Naive thymus-derived CD4-positive, alpha-beta T cell (primary cell): Measurements from ENCODE around the gene ARHGAP6. TPM values are rescaled to one million over a fixed set of nuclear protein-coding genes. Genes with fewer than 3 reads are reported as not detected.

Experiments
- ATAC-seq: fragments of 150-1000 bp; cut with Tn5 transposase; 2 replicates; pipeline ENCODE4 v1.10.0; 2021; ENCODE audit warnings: mild to moderate bottlenecking, moderate library complexity
- CTCF ChIA-PET: fragments of 350-600 bp; sonication (Branson Sonifier 250); formaldehyde crosslinking; loops from one replicate; lab custom pipeline; 2021; ENCODE audit warnings: antibody characterized with exemption; lab: Charles Lee
- POLR2A ChIA-PET: fragments of 350-600 bp; sonication (Branson Sonifier 250); formaldehyde crosslinking; loops from one replicate; lab custom pipeline; 2021; ENCODE audit warnings: antibody characterized with exemption, inconsistent platforms; lab: Charles Lee
- DNase-seq, 9 donors: peaks; one replicate each; pipeline versions ENCODE4 v3.0.0 to v3.0.0-alpha.2; 2020 to 2022; ENCODE audit warnings: mixed read lengths in 1 of 9
- H3K27ac ChIP-seq: one replicate; pipeline ENCODE4 v1.7.0; 2013; ENCODE audit warnings: mild to moderate bottlenecking, low read depth, low read length, moderate library complexity
- H3K27me3 ChIP-seq, 2 donors: one replicate each; pipeline ENCODE4 v1.7.0; 2013; ENCODE audit warnings: low read length in 2 of 2, mild to moderate bottlenecking in 2 of 2, moderate library complexity in 2 of 2; ENCODE audit not compliant: control insufficient read depth in 2 of 2, insufficient read depth in 2 of 2
- H3K36me3 ChIP-seq, 3 experiments: 1 replicate in 2 of 3; 2 replicates in 1 of 3; pipeline ENCODE4 v1.7.0; 2013; ENCODE audit warnings: low read length in 3 of 3, mild to moderate bottlenecking in 3 of 3, moderate library complexity in 1 of 3; ENCODE audit not compliant: insufficient read depth in 3 of 3, control insufficient read depth in 2 of 3
- H3K4me1 ChIP-seq, 2 donors: one replicate each; pipeline ENCODE4 v1.7.0; 2013; ENCODE audit warnings: low read length in 2 of 2, mild to moderate bottlenecking in 2 of 2, moderate library complexity in 1 of 2; ENCODE audit not compliant: control insufficient read depth in 2 of 2, insufficient read depth in 2 of 2
- H3K4me3 ChIP-seq: 2 replicates; pipeline ENCODE4 v1.7.0; 2013; ENCODE audit warnings: mild to moderate bottlenecking, low read length
- H3K9me3 ChIP-seq, 3 experiments: 1 replicate in 2 of 3; 2 replicates in 1 of 3; pipeline ENCODE4 v1.7.0; 2013; ENCODE audit warnings: low read length in 3 of 3; ENCODE audit not compliant: control insufficient read depth in 2 of 3
- H3K27ac Mint-ChIP-seq, 9 donors: one replicate each; pipeline ENCODE4 v1.8.0; 2020 to 2022; ENCODE audit warnings: mixed read lengths in 9 of 9, mild to moderate bottlenecking in 8 of 9, moderate library complexity in 5 of 9, inconsistent platforms in 2 of 9
- H3K27me3 Mint-ChIP-seq, 5 donors: one replicate each; pipeline ENCODE4 v1.8.0; 2021 to 2022; ENCODE audit warnings: mixed read lengths in 5 of 5, mild to moderate bottlenecking in 1 of 5
- H3K36me3 Mint-ChIP-seq, 5 donors: one replicate each; pipeline ENCODE4 v1.8.0; 2020 to 2022; ENCODE audit warnings: mixed read lengths in 5 of 5, mild to moderate bottlenecking in 3 of 5, inconsistent platforms in 1 of 5
- H3K4me1 Mint-ChIP-seq, 7 donors: one replicate each; pipeline ENCODE4 v1.8.0; 2020 to 2022; ENCODE audit warnings: mixed read lengths in 7 of 7, mild to moderate bottlenecking in 3 of 7, inconsistent platforms in 1 of 7
- H3K4me3 Mint-ChIP-seq, 10 donors: one replicate each; pipeline ENCODE4 v1.8.0; 2020 to 2022; ENCODE audit warnings: mild to moderate bottlenecking in 10 of 10, mixed read lengths in 10 of 10, moderate library complexity in 6 of 10, inconsistent platforms in 2 of 10
- H3K9me3 Mint-ChIP-seq, 11 donors: one replicate each; pipeline ENCODE4 v1.8.0; 2020 to 2022; ENCODE audit warnings: mixed read lengths in 11 of 11, mild to moderate bottlenecking in 4 of 11, inconsistent platforms in 1 of 11, moderate library complexity in 1 of 11
- intact Hi-C, 2 donors: fragments of 100-400 bp; cut with micrococcal nuclease; formaldehyde crosslinking; loops; one replicate each; pipeline ENCODE4 v1.15.1; 2023
- polyA plus RNA-seq, 2 donors: library from polyadenylated mRNA; unstranded; fragments of 300-500 nt; fragmentation: Illumina TruSeq; gene quantifications; one replicate each; pipeline ENCODE4 v1.2.3, GENCODE V29; 2021
- total RNA-seq, 6 experiments: library from RNA in 5 of 6; stranded (reverse) in 5 of 6; gene quantifications; 1 replicate in 5 of 6; 2 replicates in 1 of 6; pipeline ENCODE4 v1.2.3 and lab custom pipeline; 2021 to 2026

The ARHGAP6 gene
- total and polyA plus RNA-seq, 7 experiments from 2014 or later, result 0.11 to 0.83 TPM; not detected in 5

- Mint-ChIP-seq H3K27me3 (peaks cover 0 to 12% (median 8%) of the 10 kb centered on the region in 5 donors), H3K9me3 (peaks cover 0 to 19% (median 0%) of the 10 kb centered on the region in 11 donors), H3K27ac (no peak overlapping the region), H3K4me3 (no peak overlapping the region), H3K36me3 (no peaks in the 10 kb centered on the region), H3K4me1 (no peaks in the 10 kb centered on the region)
- Histone ChIP-seq H3K4me3 (no peak overlapping the region), H3K4me1 (no peaks in the 10 kb centered on the region), H3K36me3 (no peaks in the 10 kb centered on the region), H3K27ac (no peak overlapping the region), H3K9me3 (no peaks in the 10 kb centered on the region), H3K27me3 (no peaks in the 10 kb centered on the region)
- ATAC-seq, result no peak
- ChIA-PET POLR2A (no interaction called here), CTCF (no interaction called here)
- intact Hi-C loops, result no loop called here
- DNase-seq, result no peak
Measured at GRCh38 chrX:11688201-11688600, 22.5 kb upstream of the ARHGAP6 start.

DNA sequence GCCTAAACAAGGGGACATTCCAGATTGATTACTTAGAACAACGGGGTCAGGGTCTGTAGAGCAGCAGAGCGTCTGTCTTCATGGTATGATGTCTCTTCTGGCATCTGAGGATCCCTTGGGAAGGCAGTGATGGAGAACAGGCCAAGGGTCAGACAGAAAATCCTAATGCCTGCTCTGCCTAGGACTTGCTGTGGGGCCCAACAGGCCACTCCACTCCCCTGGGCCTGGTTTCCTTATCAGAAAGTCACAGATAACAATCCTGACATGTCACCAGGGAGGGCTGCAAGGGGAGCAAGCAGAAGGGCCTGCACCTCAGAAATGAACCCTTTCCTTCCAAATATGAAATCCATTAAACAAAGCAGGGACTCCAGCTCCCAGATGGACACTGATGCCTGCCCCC lies 21.4 kb upstream of the ARHGAP6 start:
- Mint-ChIP-seq H3K27ac (no peak overlapping the region), H3K4me3 (no peak overlapping the region), H3K27me3 (peaks cover 0 to 13% (median 7%) of the 10 kb centered on the region in 5 donors), H3K4me1 (no peaks in the 10 kb centered on the region), H3K9me3 (peaks cover 0 to 11% (median 0%) of the 10 kb centered on the region in 11 donors), H3K36me3 (no peaks in the 10 kb centered on the region)
- intact Hi-C loops, result no loop called here
- ATAC-seq (no peak), DNase-seq (no peak)
- Histone ChIP-seq H3K9me3 (no peaks in the 10 kb centered on the region), H3K4me1 (no peaks in the 10 kb centered on the region), H3K36me3 (no peaks in the 10 kb centered on the region), H3K4me3 (no peak overlapping the region), H3K27ac (no peak overlapping the region), H3K27me3 (no peaks in the 10 kb centered on the region)
- ChIA-PET CTCF (no interaction called here), POLR2A (no interaction called here)

DNA sequence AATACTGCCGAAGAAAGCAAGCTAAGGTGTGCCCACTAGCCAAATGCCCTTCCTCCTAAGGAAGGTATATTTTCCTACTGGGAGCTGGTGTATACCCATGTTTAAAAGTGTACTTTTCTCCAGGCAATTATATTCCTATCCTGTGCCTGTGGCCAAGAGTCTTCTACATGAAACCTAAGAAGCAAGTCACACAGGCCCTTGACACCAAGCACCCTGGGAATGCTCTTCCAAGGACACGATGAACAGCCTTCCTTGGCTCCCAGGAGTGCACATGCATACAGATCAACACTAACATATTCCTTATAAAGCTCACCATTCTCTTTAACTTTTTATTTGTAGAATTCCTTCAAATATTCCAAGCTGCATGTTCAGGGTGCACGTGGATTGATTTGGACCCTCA lies 17.3 kb upstream of the ARHGAP6 start:
- ATAC-seq (no peak), DNase-seq (no peak)
- ChIA-PET POLR2A (no interaction called here), CTCF (no interaction called here)
- Mint-ChIP-seq H3K27me3 (peaks cover 0 to 20% (median 2%) of the 10 kb centered on the region in 5 donors), H3K4me3 (no peak overlapping the region), H3K4me1 (no peaks in the 10 kb centered on the region), H3K27ac (no peak overlapping the region), H3K36me3 (no peaks in the 10 kb centered on the region), H3K9me3 (no peaks in the 10 kb centered on the region)
- Histone ChIP-seq H3K36me3 (no peaks in the 10 kb centered on the region), H3K4me1 (no peaks in the 10 kb centered on the region), H3K4me3 (no peak overlapping the region), H3K27me3 (no peaks in the 10 kb centered on the region), H3K9me3 (no peaks in the 10 kb centered on the region), H3K27ac (no peak overlapping the region)
- intact Hi-C loops, result no loop called here

GRCh38 chrX:11678158-11678557 lies 12.4 kb upstream of the ARHGAP6 start:
- ATAC-seq (no peak), DNase-seq (no peak)
- Histone ChIP-seq H3K9me3 (no peaks in the 10 kb centered on the region), H3K27me3 (no peaks in the 10 kb centered on the region), H3K4me3 (no peak overlapping the region), H3K4me1 (no peaks in the 10 kb centered on the region), H3K27ac (no peak overlapping the region), H3K36me3 (no peaks in the 10 kb centered on the region)
- Mint-ChIP-seq H3K27ac (no peak overlapping the region), H3K27me3 (peaks cover 3 to 16% (median 5%) of the 10 kb centered on the region in 5 donors), H3K4me1 (no peaks in the 10 kb centered on the region), H3K4me3 (no peak overlapping the region), H3K36me3 (no peaks in the 10 kb centered on the region), H3K9me3 (peaks cover 0 to 2% (median 0%) of the 10 kb centered on the region in 11 donors)
- intact Hi-C loops, result loop anchor here in 1 of 2 donors (10.0 kb wide), 1 partner anchor 97 kb away; no protein-coding TSS in a partner anchor
- ChIA-PET POLR2A (no interaction called here), CTCF (no interaction called here)

GRCh38 chrX:11672213-11672612 lies 6.5 kb upstream of the ARHGAP6 start:
- Histone ChIP-seq H3K27ac (no peak overlapping the region), H3K9me3 (no peaks in the 10 kb centered on the region), H3K4me3 (no peak overlapping the region), H3K4me1 (no peaks in the 10 kb centered on the region), H3K36me3 (no peaks in the 10 kb centered on the region), H3K27me3 (no peaks in the 10 kb centered on the region)
- Mint-ChIP-seq H3K36me3 (no peaks in the 10 kb centered on the region), H3K27ac (no peak overlapping the region), H3K4me3 (no peak overlapping the region), H3K27me3 (peaks cover 23 to 33% (median 30%) of the 10 kb centered on the region in 5 donors), H3K4me1 (no peaks in the 10 kb centered on the region), H3K9me3 (peaks cover 0 to 2% (median 0%) of the 10 kb centered on the region in 11 donors)
- DNase-seq (no peak), ATAC-seq (no peak)
- ChIA-PET CTCF (no interaction called here), POLR2A (no interaction called here)
- intact Hi-C loops, result loop anchor here in 1 of 2 donors (10.0 kb wide), 1 partner anchor 103 kb away; no protein-coding TSS in a partner anchor

- Mint-ChIP-seq H3K4me3 (no peak overlapping the region), H3K9me3 (peaks cover 0 to 6% (median 0%) of the 10 kb centered on the region in 11 donors), H3K27me3 (peaks cover 28 to 46% (median 42%) of the 10 kb centered on the region in 5 donors), H3K27ac (no peak overlapping the region), H3K36me3 (no peaks in the 10 kb centered on the region), H3K4me1 (peaks cover 0 to 7% (median 3%) of the 10 kb centered on the region in 7 donors)
- ATAC-seq, result no peak
- ChIA-PET CTCF (no interaction called here), POLR2A (no interaction called here)
- Histone ChIP-seq H3K4me3 (no peak overlapping the region), H3K36me3 (no peaks in the 10 kb centered on the region), H3K4me1 (no peaks in the 10 kb centered on the region), H3K27me3 (no peaks in the 10 kb centered on the region), H3K9me3 (no peaks in the 10 kb centered on the region), H3K27ac (no peak overlapping the region)
- DNase-seq, result no peak
- intact Hi-C loops, result loop anchor here in 1 of 2 donors (10.0 kb wide), 1 partner anchor 104 kb away; no protein-coding TSS in a partner anchor
Measured at GRCh38 chrX:11670316-11670715, 4.6 kb upstream of the ARHGAP6 start.

DNA sequence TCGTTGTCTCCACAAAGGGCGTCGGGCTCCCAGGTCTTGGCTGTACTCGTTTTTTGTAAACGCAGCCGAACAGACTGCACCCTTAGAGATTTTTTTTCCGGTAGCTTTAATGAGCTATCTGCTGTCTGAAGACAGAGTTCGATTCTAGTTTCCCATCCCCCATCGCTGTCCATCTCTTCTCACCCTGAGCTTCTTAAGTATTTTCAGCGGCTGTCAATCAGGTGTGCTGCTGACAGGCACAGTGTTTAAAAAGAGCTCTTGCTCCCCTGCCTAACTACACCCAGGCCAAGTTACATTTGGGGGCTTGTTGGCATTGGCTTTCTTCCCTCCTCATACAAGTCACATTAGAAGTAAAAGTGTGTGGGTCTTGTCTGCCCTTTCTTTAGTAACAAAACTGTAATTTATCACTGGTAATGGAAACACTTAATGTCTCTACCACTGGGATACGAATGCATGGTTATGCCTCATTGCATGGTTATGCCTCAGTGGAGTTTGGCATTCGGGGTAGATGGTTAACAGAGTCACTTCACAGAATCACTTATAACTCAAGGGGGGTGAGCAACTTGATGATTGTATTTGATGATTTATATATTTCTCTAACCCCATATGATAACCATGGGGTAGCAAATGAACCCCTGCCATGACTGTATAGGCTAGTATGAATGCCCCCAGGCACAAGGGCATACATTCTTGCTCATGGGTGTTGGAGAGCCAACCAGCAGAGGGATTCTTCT lies 1.4 kb upstream of the ARHGAP6 start:
- no peak overlapping the region for H3K4me3 ChIP-seq
- intact Hi-C loops, result no loop called here

More for the DNA sequence above, 1.4 kb upstream of the ARHGAP6 start:
- Mint-ChIP-seq H3K36me3 (no peaks in the 10 kb centered on the region), H3K9me3 (peaks cover 0 to 3% (median 0%) of the 10 kb centered on the region in 11 donors), H3K4me1 (peaks cover 0 to 12% (median 3%) of the 10 kb centered on the region in 7 donors), H3K4me3 (peak overlapping the region in 1 of 10 donors; percentile 12), H3K27me3 (peaks cover 34 to 58% (median 51%) of the 10 kb centered on the region in 5 donors), H3K27ac (no peak overlapping the region)
- no peaks in the 10 kb centered on the region for H3K27me3 ChIP-seq
- ChIA-PET CTCF (no interaction called here), POLR2A (no interaction called here)
- no peaks in the 10 kb centered on the region for H3K9me3 ChIP-seq
- no peaks in the 10 kb centered on the region for H3K4me1 ChIP-seq
- H3K36me3 ChIP-seq, result no peaks in the 10 kb centered on the region
- no peak for ATAC-seq
- DNase-seq, result no peak
- H3K27ac ChIP-seq, result no peak overlapping the region
